ENCODE results near the gene SRGAP3. TPM values are rescaled to one million over a fixed set of nuclear protein-coding genes. Genes with fewer than 3 reads are reported as not detected.

Gene SRGAP3
- total RNA-seq, 1 experiment from 2014 or later, result 0.69 TPM

DNA sequence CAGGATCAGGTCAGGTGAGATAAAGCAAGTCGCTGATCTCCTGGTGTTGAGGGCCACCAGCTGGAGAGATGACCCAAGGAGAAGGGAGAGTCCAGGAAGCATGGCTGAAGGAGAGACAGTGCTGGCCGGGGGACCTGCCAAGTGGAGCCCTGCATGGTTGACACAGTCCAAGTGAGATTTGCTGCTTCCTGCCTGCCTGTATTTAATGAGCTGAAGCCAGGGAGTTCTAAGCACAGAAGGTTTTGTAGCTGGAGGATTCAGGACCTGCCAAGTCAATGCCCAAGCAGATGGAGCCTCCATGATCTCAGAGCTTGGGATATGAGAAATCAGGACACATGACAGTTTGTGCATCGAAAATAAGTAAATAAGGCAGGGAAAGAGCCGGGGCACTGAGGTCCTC, 125.6 kb downstream of the SRGAP3 start:
- TF ChIP-seq EZH2 (IDR thresholded peaks at IDR 0.05; ENCODE audit: borderline replicate concordance, low read depth, low read length, poor library complexity, severe bottlenecking), result no peak
- TF ChIP-seq, protein P1, sequence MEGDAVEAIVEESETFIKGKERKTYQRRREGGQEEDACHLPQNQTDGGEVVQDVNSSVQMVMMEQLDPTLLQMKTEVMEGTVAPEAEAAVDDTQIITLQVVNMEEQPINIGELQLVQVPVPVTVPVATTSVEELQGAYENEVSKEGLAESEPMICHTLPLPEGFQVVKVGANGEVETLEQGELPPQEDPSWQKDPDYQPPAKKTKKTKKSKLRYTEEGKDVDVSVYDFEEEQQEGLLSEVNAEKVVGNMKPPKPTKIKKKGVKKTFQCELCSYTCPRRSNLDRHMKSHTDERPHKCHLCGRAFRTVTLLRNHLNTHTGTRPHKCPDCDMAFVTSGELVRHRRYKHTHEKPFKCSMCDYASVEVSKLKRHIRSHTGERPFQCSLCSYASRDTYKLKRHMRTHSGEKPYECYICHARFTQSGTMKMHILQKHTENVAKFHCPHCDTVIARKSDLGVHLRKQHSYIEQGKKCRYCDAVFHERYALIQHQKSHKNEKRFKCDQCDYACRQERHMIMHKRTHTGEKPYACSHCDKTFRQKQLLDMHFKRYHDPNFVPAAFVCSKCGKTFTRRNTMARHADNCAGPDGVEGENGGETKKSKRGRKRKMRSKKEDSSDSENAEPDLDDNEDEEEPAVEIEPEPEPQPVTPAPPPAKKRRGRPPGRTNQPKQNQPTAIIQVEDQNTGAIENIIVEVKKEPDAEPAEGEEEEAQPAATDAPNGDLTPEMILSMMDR (conservative IDR thresholded peaks at IDR 0.05; ENCODE audit: low read depth, low read length), result no peak
- no peak for DNase-seq (ENCODE audit: low spot score)
- Histone ChIP-seq H3K27me3 (replicated peaks; ENCODE audit: insufficient read depth, low read depth, low read length, poor library complexity) (no peaks in the 10 kb centered on the region), H3K27ac (ENCODE audit: low read depth, low read length, poor library complexity, severe bottlenecking) (no peak overlapping the region), H3K4me1 (ENCODE audit: insufficient read depth, low read length, poor library complexity, severe bottlenecking) (no peaks in the 10 kb centered on the region), H3K4me3 (ENCODE audit: low read depth, low read length, poor library complexity, severe bottlenecking) (no peak overlapping the region), H3K36me3 (ENCODE audit: insufficient read depth, low read length, poor library complexity, severe bottlenecking) (no peaks in the 10 kb centered on the region), H3K9me3 (ENCODE audit: low read depth, low read length, poor library complexity, severe bottlenecking) (no peaks in the 10 kb centered on the region)
- intact Hi-C loops (cut with micrococcal nuclease; ENCODE audit: unreplicated experiment), result no loop called here
- CTCF ChIA-PET, result no interaction called here
- POLR2A ChIA-PET (ENCODE audit: low non-redundant PET), result no interaction called here
- BruUV-seq (replicated peaks), result no TSS peak

DNA sequence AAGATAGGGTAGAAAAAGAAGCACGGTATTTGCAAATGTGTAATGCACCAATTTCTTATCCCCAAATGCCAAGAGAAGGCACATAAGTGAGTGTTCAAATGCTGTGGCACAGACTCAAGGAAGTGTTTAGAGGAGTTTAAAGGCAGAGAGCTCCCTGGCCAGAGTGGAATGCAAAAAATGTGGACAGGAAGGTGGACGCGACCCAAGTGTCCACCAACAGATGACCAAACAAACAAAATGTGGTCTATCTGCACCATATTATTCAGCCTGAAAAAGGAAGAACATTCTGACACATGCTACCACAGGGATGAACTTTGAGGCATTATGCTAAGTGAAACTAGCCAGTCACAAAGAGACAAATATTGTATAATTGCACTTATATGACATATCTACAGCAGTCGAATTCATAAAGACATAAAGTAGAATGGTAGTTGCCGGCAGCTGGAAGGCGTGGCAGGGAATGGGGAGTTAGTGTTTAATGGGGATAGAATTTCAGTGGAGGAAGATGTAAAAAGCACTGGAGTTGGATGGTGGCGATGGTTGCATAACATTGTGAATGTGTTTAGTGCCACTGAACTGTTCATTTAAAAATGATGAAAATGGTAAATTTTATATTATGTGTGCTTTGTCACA, 126.6 kb downstream of the SRGAP3 start:
- POLR2A ChIA-PET (ENCODE audit: low non-redundant PET), result no interaction called here
- DNase-seq (ENCODE audit: low spot score), result no peak
- Histone ChIP-seq H3K36me3 (ENCODE audit: insufficient read depth, low read length, poor library complexity, severe bottlenecking) (no peaks in the 10 kb centered on the region), H3K4me1 (ENCODE audit: insufficient read depth, low read length, poor library complexity, severe bottlenecking) (no peaks in the 10 kb centered on the region), H3K9me3 (ENCODE audit: low read depth, low read length, poor library complexity, severe bottlenecking) (no peaks in the 10 kb centered on the region), H3K27me3 (replicated peaks; ENCODE audit: insufficient read depth, low read depth, low read length, poor library complexity) (no peaks in the 10 kb centered on the region), H3K4me3 (ENCODE audit: low read depth, low read length, poor library complexity, severe bottlenecking) (no peak overlapping the region), H3K27ac (ENCODE audit: low read depth, low read length, poor library complexity, severe bottlenecking) (no peak overlapping the region)
- CTCF ChIA-PET, result no interaction called here
- TF ChIP-seq, protein P1 (conservative IDR thresholded peaks at IDR 0.05; ENCODE audit: low read depth, low read length), result no peak
- TF ChIP-seq EZH2 (IDR thresholded peaks at IDR 0.05; ENCODE audit: borderline replicate concordance, low read depth, low read length, poor library complexity, severe bottlenecking), result no peak
- intact Hi-C loops (cut with micrococcal nuclease; ENCODE audit: unreplicated experiment), result no loop called here
- no TSS peak for BruUV-seq (replicated peaks)

- no peaks in the 10 kb centered on the region for H3K27me3 ChIP-seq (replicated peaks; ENCODE audit: insufficient read depth, low read depth, low read length, poor library complexity)
- TF ChIP-seq EZH2 (IDR thresholded peaks at IDR 0.05; ENCODE audit: borderline replicate concordance, low read depth, low read length, poor library complexity, severe bottlenecking), result no peak
- TF ChIP-seq, protein P1 (conservative IDR thresholded peaks at IDR 0.05; ENCODE audit: low read depth, low read length), result no peak
- no TSS peak for BruUV-seq (replicated peaks)
- intact Hi-C loops (cut with micrococcal nuclease; ENCODE audit: unreplicated experiment), result no loop called here
- ChIA-PET POLR2A (ENCODE audit: low non-redundant PET) (no interaction called here), CTCF (no interaction called here)
- no peaks in the 10 kb centered on the region for H3K9me3 ChIP-seq (ENCODE audit: low read depth, low read length, poor library complexity, severe bottlenecking)
- H3K27ac ChIP-seq (ENCODE audit: low read depth, low read length, poor library complexity, severe bottlenecking), result no peak overlapping the region
- DNase-seq (ENCODE audit: low spot score), result no peak
- no peaks in the 10 kb centered on the region for H3K4me1 ChIP-seq (ENCODE audit: insufficient read depth, low read length, poor library complexity, severe bottlenecking)
- no peaks in the 10 kb centered on the region for H3K36me3 ChIP-seq (ENCODE audit: insufficient read depth, low read length, poor library complexity, severe bottlenecking)
- H3K4me3 ChIP-seq (ENCODE audit: low read depth, low read length, poor library complexity, severe bottlenecking), result no peak overlapping the region
Measured at GRCh38 chr3:9121366-9122001, 128.0 kb downstream of the SRGAP3 start.

All from A673 (cell line).